Upper lobe of right lung (tissue), 1 donor: ENCODE results near the gene HK3. TPM values are rescaled to one million over a fixed set of nuclear protein-coding genes. Genes with fewer than 3 reads are reported as not detected.

ENCODE experiments used
- ATAC-seq: fragments of 200-7000 bp; cut with Tn5 transposase; one replicate; pipeline ENCODE4 v1.9.1; 2020; ENCODE audit warnings: mild to moderate bottlenecking, moderate library complexity
- DNase-seq: peaks from one replicate; pipeline ENCODE4 v3.0.0-alpha.2; 2020
- H3K27ac ChIP-seq: fragments of 200-600 bp; one replicate; pipeline ENCODE4 v1.8.0; 2022
- H3K27me3 ChIP-seq: fragments of 200-600 bp; one replicate; pipeline ENCODE4 v1.8.0; 2022; ENCODE audit warnings: mild to moderate bottlenecking
- H3K36me3 ChIP-seq: fragments of 200-600 bp; one replicate; pipeline ENCODE4 v1.8.0; 2022
- H3K4me1 ChIP-seq: fragments of 200-600 bp; one replicate; pipeline ENCODE4 v1.8.0; 2022
- H3K4me3 ChIP-seq: fragments of 200-600 bp; one replicate; pipeline ENCODE4 v1.8.0; 2022; ENCODE audit warnings: mild to moderate bottlenecking
- H3K9me3 ChIP-seq: fragments of 200-600 bp; one replicate; pipeline ENCODE4 v1.8.0; 2022
- CTCF ChIP-seq: fragments of 200-600 bp; IDR thresholded peaks from one replicate; pipeline ENCODE4 v1.8.0; 2022; ENCODE audit warnings: antibody characterized with exemption
- intact Hi-C: fragments of 100-400 bp; cut with DNase I; formaldehyde crosslinking; loops from one replicate; pipeline ENCODE4 v1.11.0; 2022
- total RNA-seq: library from RNA; stranded (reverse); fragmentation: NEBNext Ultra II Directional; extraction: Animal tissue kit (Norgen Biotek cat#: 25700); gene quantifications from one replicate; pipeline ENCODE4 v1.2.1, GENCODE V29; 2021
- donor health status: DM: no; HTN: yes; CAD: no; lungs with severe emphysema.

Gene HK3
- total RNA-seq, 1 donor from 2014 or later, result 50.5 TPM

- Histone ChIP-seq H3K4me1 (peaks cover 20% of the 10 kb centered on the region), H3K27ac (peak overlapping the region; percentile 2), H3K9me3 (no peaks in the 10 kb centered on the region), H3K36me3 (no peaks in the 10 kb centered on the region), H3K4me3 (no peak overlapping the region), H3K27me3 (no peaks in the 10 kb centered on the region)
- no peak for TF ChIP-seq CTCF
- DNase-seq, result no peak
- intact Hi-C loops, result no loop called here
- no peak for ATAC-seq
These were observed 3.3 kb downstream of the HK3 start for GRCh38 chr5:176895831-176896230.

- intact Hi-C loops, result no loop called here
- no peaks in the 10 kb centered on the region for H3K9me3 ChIP-seq
- no peak overlapping the region for H3K27ac ChIP-seq
- no peak overlapping the region for H3K4me3 ChIP-seq
- TF ChIP-seq CTCF, result no peak
- no peaks in the 10 kb centered on the region for H3K36me3 ChIP-seq
- no peak for DNase-seq
- no peak for ATAC-seq
- peaks cover 5% of the 10 kb centered on the region for H3K4me1 ChIP-seq
- H3K27me3 ChIP-seq, result no peaks in the 10 kb centered on the region
These were observed 4.8 kb downstream of the HK3 start for GRCh38 chr5:176894298-176894697.

GRCh38 chr5:176892663-176893062, 6.5 kb downstream of the HK3 start:
- intact Hi-C loops, result no loop called here
- Histone ChIP-seq H3K27me3 (no peaks in the 10 kb centered on the region), H3K27ac (no peak overlapping the region), H3K4me3 (no peak overlapping the region), H3K36me3 (no peaks in the 10 kb centered on the region), H3K4me1 (no peaks in the 10 kb centered on the region), H3K9me3 (no peaks in the 10 kb centered on the region)
- DNase-seq, result no peak
- no peak for ATAC-seq
- TF ChIP-seq CTCF, result no peak

- Histone ChIP-seq H3K9me3 (no peaks in the 10 kb centered on the region), H3K4me1 (no peaks in the 10 kb centered on the region), H3K27me3 (no peaks in the 10 kb centered on the region), H3K27ac (no peak overlapping the region), H3K4me3 (no peak overlapping the region), H3K36me3 (no peaks in the 10 kb centered on the region)
- intact Hi-C loops, result no loop called here
- no peak for DNase-seq
- ATAC-seq, result no peak
- no peak for TF ChIP-seq CTCF
These were observed 7.7 kb downstream of the HK3 start for GRCh38 chr5:176891331-176891958.

- Histone ChIP-seq H3K4me3 (no peak overlapping the region), H3K36me3 (no peaks in the 10 kb centered on the region), H3K4me1 (no peaks in the 10 kb centered on the region), H3K27me3 (no peaks in the 10 kb centered on the region), H3K9me3 (no peaks in the 10 kb centered on the region), H3K27ac (no peak overlapping the region)
- ATAC-seq (no peak), DNase-seq (no peak)
- intact Hi-C loops, result no loop called here
- no peak for TF ChIP-seq CTCF
These were observed 8.5 kb downstream of the HK3 start for GRCh38 chr5:176890455-176891330.
